Pulmonary artery endothelial cell (primary cell): ENCODE data around the gene TSBP1. TPM values are rescaled to one million over a fixed set of nuclear protein-coding genes. Genes with fewer than 3 reads are reported as not detected.

Experiments used
- DNase-seq: peaks from one replicate; pipeline ENCODE4 v3.0.0-alpha.2; 2011; ENCODE audit warnings: low read depth, low spot score
- total RNA-seq: library from RNA; depleted of rRNA; stranded (reverse); fragments of >200 nt; gene quantifications from 2 replicates; pipeline ENCODE4 v1.2.3, GENCODE V29; 2014

TSBP1 gene
- total RNA-seq, result not detected in 2 replicates

- DNase-seq, result no peak
These were observed at the start of gene TSBP1 for GRCh38 chr6:32371803-32372202. Gene TSBP1 (minus strand): TSS chr6:32371903. CDS start chr6:32371706, 197 bp downstream.

- DNase-seq, result no peak
These were observed 44.3 kb upstream of the TSBP1 start for GRCh38 chr6:32416036-32416435.

- no peak for DNase-seq
These were observed 43.9 kb upstream of the TSBP1 start for GRCh38 chr6:32415521-32416019.

- peak; percentile 32 for DNase-seq
These were observed 41.8 kb upstream of the TSBP1 start for GRCh38 chr6:32413427-32414047.

- no peak for DNase-seq
These were observed 40.0 kb upstream of the TSBP1 start for GRCh38 chr6:32411566-32412327.

GRCh38 chr6:32410906-32411305 lies 39.2 kb upstream of the TSBP1 start:
- no peak for DNase-seq

DNA sequence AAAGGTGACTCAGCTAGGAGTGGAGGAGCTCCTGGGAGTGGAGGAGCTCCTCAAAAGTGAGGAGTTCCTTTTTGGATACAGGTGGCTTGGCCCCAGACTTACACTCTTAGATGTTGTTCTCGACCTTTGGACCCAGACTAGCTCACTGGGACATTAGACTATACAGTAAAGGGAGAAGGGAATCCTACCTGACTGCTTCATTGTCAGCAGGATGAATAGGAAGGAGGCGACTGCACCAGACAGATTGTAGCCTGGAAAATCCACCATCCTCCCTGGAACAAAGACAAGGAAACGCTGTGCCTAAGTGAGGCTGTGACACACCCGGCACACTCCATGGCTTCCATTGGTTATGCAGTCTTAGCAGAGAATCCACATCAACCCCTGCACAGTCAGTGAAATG lies 35.2 kb upstream of the TSBP1 start, which contains the start of gene BTNL2:
TSS of gene BTNL2 (minus strand) at position 325 of the 400 bp plus-strand sequence. CDS start at position 267, 58 bp downstream.
- DNase-seq, result no peak

- DNase-seq, result no peak
These were observed 34.5 kb upstream of the TSBP1 start for GRCh38 chr6:32406197-32406596.

DNA sequence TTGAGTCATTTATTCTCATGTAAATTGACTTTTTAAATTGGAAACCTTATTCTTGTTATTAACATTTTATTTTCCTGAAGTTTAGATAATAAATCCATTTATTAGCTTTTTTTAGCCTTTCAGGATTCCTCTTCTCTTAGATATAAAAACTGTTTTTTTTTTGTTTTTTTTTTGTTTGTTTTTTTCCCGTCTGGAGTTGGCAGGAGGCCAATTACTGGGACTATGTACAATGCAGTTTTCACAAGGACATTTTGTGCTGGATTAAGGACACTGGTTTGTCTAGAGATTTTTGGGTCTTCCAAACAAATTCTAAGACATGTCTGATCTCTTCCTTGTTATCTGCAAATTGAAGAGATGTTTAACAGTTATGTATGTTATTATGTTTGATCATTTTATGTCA lies 34.0 kb upstream of the TSBP1 start:
- no peak for DNase-seq

DNA sequence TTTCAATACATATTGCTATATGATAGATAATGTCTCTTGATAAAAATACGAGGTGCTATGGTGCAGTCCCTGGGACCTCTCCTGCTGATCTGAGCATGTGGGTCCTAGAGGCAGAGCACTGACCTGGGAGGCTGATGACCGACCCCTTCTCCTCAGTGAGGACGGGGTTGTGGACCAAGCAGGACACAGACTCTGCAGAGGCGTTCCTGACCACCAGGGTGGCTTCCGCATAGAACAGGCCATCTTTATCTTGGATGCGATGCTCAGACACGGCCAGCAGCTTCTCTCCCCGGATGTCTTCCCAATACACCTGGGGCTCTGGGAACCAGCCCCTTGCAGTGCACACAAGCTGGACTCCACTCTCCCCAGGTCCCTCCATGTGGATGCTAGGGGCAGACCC lies 31.1 kb upstream of the TSBP1 start:
- DNase-seq, result no peak

GRCh38 chr6:32401284-32401963 lies 29.7 kb upstream of the TSBP1 start:
- DNase-seq, result no peak

DNA sequence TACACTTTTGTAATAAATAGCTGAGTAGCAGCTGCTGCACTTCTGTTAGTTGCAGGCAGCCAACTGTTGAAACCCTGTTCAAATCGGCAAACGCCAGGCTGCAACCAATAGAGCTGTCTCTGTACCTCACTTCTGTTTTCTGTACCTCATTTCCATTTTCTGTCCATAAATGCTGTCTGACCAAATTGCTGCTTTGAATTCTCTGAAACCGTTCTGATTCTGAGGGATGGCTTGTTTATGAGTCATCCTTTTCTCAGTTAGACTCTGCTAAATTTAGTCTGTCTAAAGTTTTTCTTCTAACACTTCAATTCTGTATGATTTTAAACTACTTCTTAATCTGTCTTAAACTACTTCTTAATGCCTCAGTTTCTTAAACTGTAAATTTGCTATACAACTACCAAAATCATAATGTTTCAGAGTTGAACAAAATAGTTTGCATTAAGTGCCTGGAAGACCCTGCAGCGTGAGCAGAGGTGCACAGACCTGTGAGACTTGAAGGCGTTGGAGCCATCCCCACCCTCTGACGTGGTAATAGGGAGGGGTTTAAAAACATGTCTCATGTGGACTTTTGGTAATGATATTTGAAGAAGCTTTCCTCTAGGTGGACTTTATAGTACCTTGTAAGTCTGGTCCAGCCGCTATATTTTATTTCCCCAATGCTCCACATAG lies 25.7 kb upstream of the TSBP1 start:
- no peak for DNase-seq

DNA sequence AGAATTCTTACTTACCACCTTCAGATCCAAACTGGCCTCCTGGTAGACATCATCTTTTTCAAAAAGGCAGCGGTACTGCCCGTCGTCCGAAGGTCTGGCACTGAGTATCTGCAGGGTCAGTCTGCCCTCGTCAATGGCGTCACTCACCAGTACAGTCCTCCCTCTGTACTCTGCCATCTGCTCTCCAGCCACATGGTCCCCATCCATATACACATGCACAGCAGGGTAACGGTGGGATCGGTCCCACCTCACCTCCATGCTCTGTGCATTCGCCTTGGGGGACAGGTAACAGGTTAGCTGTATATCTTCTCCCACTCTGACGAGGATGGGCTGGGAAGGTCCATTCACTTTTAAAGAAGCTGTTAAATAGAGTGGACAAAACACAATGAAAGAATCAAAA lies 24.3 kb upstream of the TSBP1 start:
- DNase-seq, result no peak

DNA sequence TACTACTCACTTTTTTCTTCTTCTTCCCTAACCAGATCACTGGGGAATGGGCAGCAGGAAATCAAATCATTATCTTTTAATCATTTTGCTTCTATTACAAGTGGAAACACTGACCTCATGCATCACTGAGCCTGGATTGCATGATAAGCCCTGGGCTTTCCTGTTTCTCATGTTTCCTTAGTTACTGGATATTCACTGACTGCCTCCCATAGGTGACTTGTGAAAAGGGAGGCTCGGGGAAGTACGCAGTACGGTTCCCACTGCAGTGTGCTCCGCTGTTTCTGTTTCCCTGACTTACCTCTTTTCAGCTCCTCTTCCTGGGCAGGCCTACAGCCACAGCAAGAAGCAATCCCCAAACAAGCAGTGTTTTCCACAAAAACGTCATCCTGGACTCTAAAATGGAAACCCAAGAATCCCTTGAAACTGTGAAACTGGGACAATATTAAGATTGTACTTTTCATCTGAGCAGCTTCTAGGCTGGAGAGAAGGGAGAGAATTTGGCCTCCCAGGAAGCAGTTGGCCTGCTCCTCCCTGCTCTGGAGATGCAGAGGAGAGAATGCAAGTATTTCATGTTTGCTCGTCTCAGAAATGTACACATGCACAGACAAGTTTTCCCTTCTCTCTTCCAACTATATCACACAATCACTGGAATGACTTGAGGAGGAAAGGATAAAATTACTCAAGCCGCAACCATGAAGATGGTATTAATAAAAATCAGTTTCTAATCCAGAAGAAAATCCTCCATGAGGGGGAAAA lies 22.1 kb upstream of the TSBP1 start:
- DNase-seq, result peak; percentile 97

DNA sequence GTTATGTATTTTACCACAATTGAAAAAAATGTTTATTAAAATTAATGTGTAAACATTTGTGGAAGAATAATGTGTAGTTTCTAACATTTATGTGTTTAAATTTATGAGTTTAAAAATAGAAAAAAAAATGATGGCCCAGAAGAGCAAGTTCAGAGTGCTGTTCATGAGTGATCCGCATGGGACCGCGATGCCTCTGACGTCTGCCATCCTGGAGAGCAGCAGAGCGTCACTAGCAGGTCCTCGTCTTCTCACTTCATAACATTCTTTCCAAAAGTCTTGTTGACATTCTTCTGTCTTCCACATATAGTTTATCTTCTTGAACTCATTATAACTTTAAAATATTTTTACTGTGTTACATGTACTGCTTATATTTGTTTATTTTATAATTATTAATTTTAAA lies 19.8 kb upstream of the TSBP1 start:
- DNase-seq, result no peak

DNA sequence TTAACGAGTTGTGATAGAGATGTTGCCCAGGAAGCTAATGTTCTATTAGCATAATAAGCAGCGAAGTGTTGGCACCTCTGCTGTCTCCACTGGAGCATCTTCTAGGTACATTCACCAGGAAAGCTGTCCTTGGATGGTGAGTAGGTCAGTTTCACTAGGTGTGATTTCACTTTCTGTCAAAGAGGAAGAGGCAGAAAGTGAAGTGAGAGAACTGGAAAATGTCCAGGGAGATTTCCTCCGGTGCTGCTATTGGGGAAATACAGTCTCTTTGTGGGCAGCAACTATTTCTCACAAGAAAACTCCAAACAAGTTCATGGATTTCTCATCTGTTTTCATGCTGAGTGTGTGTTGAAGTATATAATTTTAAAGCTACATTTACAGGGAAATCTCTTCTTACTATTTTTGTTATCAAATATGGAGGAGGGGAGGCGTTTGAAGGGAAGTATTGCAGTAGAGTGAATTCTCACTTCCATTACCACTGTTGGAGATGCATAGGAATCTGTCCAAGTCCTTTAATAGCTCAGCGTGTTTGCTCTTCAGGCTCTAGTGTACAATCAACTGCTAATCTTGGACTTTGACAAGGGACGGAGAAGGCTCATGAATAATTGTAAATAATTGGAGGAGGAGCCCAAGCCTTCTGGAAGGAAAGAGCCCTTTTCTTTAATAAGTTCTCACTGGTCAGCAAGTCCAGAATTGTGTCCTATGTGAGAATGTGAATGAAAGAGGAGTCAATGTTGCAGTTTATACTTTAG lies 16.1 kb upstream of the TSBP1 start:
- no peak for DNase-seq

GRCh38 chr6:32386040-32386439 lies 14.3 kb upstream of the TSBP1 start:
- no peak for DNase-seq

GRCh38 chr6:32382757-32383420 lies 11.2 kb upstream of the TSBP1 start:
- no peak for DNase-seq

DNA sequence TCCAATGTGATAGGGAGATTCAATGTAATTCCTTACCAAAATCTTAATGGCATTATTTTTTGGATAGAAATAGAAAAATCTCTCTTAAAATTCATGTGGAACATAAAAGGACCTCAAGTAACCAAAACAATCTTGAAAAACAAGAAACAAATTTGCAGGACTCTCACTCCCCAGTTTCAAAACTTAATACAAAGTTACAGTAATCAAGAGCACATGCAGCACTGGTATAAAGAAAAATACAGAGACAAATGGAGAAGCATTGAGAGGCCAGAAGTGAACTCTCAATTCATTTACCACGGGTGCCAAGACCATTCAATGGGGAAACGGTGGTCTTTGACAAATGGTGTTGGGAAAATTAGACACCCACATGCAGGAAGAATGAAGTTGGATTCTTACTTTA lies 7.8 kb upstream of the TSBP1 start:
- no peak for DNase-seq
